Stimulated activated CD8-positive, alpha-beta memory T cell treated with anti-CD3 and anti-CD28 coated beads, Interleukin-2, amount 100 ng/mL, for 1 hour (primary cell): ENCODE data around the gene DMD.
"Not testable (repeated sequence)": the region's sequence is repeated elsewhere in the genome, so short reads cannot be mapped to it uniquely, and the experiment has no call there.

ENCODE experiments used
- DNase-seq, 2 donors: peaks; one replicate each; pipeline ENCODE4 v3.0.0-alpha.2; 2020; ENCODE audit warnings: low read depth in 2 of 2

Gene DMD

GRCh38 chrX:31436424-31436823 lies 1774.9 kb downstream of the DMD start:
- DNase-seq, result no peak

GRCh38 chrX:31435592-31435991 lies 1775.8 kb downstream of the DMD start:
- DNase-seq, result no peak

GRCh38 chrX:31433856-31434255 lies 1777.5 kb downstream of the DMD start:
- no peak for DNase-seq

- no peak for DNase-seq
Measured at GRCh38 chrX:31429915-31430314, 1781.4 kb downstream of the DMD start.

GRCh38 chrX:31423609-31424189 lies 1787.7 kb downstream of the DMD start:
- DNase-seq, result no peak

- no peak for DNase-seq
Measured at GRCh38 chrX:31421441-31421840, 1789.9 kb downstream of the DMD start.

GRCh38 chrX:31420711-31421151 lies 1790.6 kb downstream of the DMD start:
- DNase-seq, result no peak

GRCh38 chrX:31420302-31420701 lies 1791.0 kb downstream of the DMD start:
- DNase-seq, result no peak

- no peak for DNase-seq
Measured at GRCh38 chrX:31397119-31397518, 1814.2 kb downstream of the DMD start.

GRCh38 chrX:31392513-31392912 lies 1818.8 kb downstream of the DMD start:
- no peak for DNase-seq

- DNase-seq, result no peak
Measured at GRCh38 chrX:31388946-31389345, 1822.4 kb downstream of the DMD start.

- DNase-seq, result no peak
Measured at GRCh38 chrX:31384471-31384870, 1826.9 kb downstream of the DMD start.

- DNase-seq, result no peak
Measured at GRCh38 chrX:31383991-31384390, 1827.4 kb downstream of the DMD start.

- not testable (repeated sequence) for DNase-seq
Measured at GRCh38 chrX:31378973-31379372, 1832.4 kb downstream of the DMD start.

- DNase-seq, result not testable (repeated sequence)
Measured at GRCh38 chrX:31377821-31378220, 1833.5 kb downstream of the DMD start.

- no peak for DNase-seq
Measured at GRCh38 chrX:31376408-31377022, 1834.8 kb downstream of the DMD start.

GRCh38 chrX:31374786-31375185 lies 1836.6 kb downstream of the DMD start:
- no peak for DNase-seq

GRCh38 chrX:31371956-31372355 lies 1839.4 kb downstream of the DMD start:
- DNase-seq, result no peak

- no peak for DNase-seq
Measured at GRCh38 chrX:31367816-31368215, 1843.5 kb downstream of the DMD start.

- DNase-seq, result no peak
Measured at GRCh38 chrX:31366041-31366440, 1845.3 kb downstream of the DMD start.

GRCh38 chrX:31356275-31357212 lies 1854.8 kb downstream of the DMD start:
- no peak for DNase-seq

- no peak for DNase-seq
Measured at GRCh38 chrX:31355206-31355955, 1856.0 kb downstream of the DMD start.
